HCT116 (cell line): Measurements from ENCODE around the gene TNNI2. TPM values are rescaled to one million over a fixed set of nuclear protein-coding genes. Genes with fewer than 3 reads are reported as not detected.

Source experiments
- ATAC-seq: fragments of 200-7000 bp; cut with Tn5 transposase; 2 replicates; pipeline ENCODE4 v1.9.1; 2020; ENCODE audit warnings: mild to moderate bottlenecking, moderate library complexity
- BruUV-seq: library from RNA; stranded (reverse); fragments of 400-500 nt; replicated peaks from 2 replicates; lab custom pipeline; 2021; lab: Mats Ljungman, UMichigan
- CTCF ChIA-PET: fragments of 300-600 bp; sonication (Branson Sonifier 250); formaldehyde crosslinking; loops from one replicate; lab custom pipeline; 2021; ENCODE audit warnings: antibody characterized with exemption; lab: Charles Lee
- POLR2A ChIA-PET: fragments of 300-600, 350-600 bp; sonication (Branson Sonifier 250); formaldehyde crosslinking; loops from one replicate; lab custom pipeline; 2021; ENCODE audit warnings: antibody characterized with exemption; lab: Charles Lee
- RAD21 ChIA-PET, 2 experiments: fragments of 300-600 bp; sonication (Branson Sonifier 250); formaldehyde crosslinking; loops; one replicate each; lab custom pipeline; 2023; ENCODE audit warnings: low total read pairs in 2 of 2; ENCODE audit not compliant: uncharacterized antibody in 2 of 2, unreplicated experiment in 2 of 2, low non-redundant PET in 1 of 2; lab: Charles Lee
- DNase-seq: peaks from one replicate; pipeline ENCODE4 v3.0.0-alpha.2; 2010; ENCODE audit warnings: low read depth, low spot score
- H2AFZ ChIP-seq: fragments of 200-600 bp; shearing (Covaris generic), sonication (generic); 2 replicates; pipeline ENCODE4 v1.6.1; 2017; ENCODE audit warnings: low read depth, mixed run types, mixed read lengths, antibody characterized with exemption, low read length; ENCODE audit not compliant: poor library complexity, severe bottlenecking
- H3K27ac ChIP-seq: 2 replicates; pipeline ENCODE4 v1.5.1; 2012; ENCODE audit warnings: low read depth, low read length
- H3K27me3 ChIP-seq: fragments of 200-600 bp; sonication (generic); 2 replicates; pipeline ENCODE4 v1.6.1; 2016; ENCODE audit warnings: mixed run types, low read length, mixed read lengths; ENCODE audit not compliant: insufficient read depth
- H3K36me3 ChIP-seq, 2 experiments: fragments of 200-500 bp in 1 of 2; fragments of 200-600 bp in 1 of 2; sonication (Bioruptor generic) in 1 of 2; sonication (generic) in 1 of 2; 2 replicates each; pipeline versions ENCODE4 v1.5.1 to v1.6.1; 2014 to 2016; ENCODE audit warnings: low read length in 2 of 2, inconsistent platforms in 1 of 2, mixed read lengths in 1 of 2, mixed run types in 1 of 2; ENCODE audit not compliant: insufficient read depth in 2 of 2, control insufficient read depth in 1 of 2
- H3K4me1 ChIP-seq, 2 experiments: fragments of 200-600 bp in 1 of 2; sonication (generic) in 1 of 2; 2 replicates each; pipeline versions ENCODE4 v1.5.1 to v1.6.1; 2012 to 2017; ENCODE audit warnings: low read length in 2 of 2, inconsistent platforms in 1 of 2, mild to moderate bottlenecking in 1 of 2, mixed read lengths in 1 of 2, mixed run types in 1 of 2, moderate library complexity in 1 of 2; ENCODE audit not compliant: insufficient read depth in 2 of 2, control insufficient read depth in 1 of 2
- H3K4me2 ChIP-seq: fragments of 200-600 bp; sonication (generic); 2 replicates; pipeline ENCODE4 v1.6.1; 2017; ENCODE audit warnings: mixed run types, low read length, mixed read lengths
- H3K4me3 ChIP-seq, 2 experiments: fragments of 200-600 bp in 1 of 2; sonication (generic) in 1 of 2; replicated peaks in 1 of 2; 2 replicates each; pipeline ENCODE4 v1.5.1; 2011 to 2016; ENCODE audit warnings: low read length in 2 of 2, control low read depth in 1 of 2, low read depth in 1 of 2, mild to moderate bottlenecking in 1 of 2, mixed read lengths in 1 of 2, mixed run types in 1 of 2
- H3K79me2 ChIP-seq: fragments of 200-600 bp; sonication (generic); 2 replicates; pipeline ENCODE4 v1.6.1; 2017; ENCODE audit warnings: mild to moderate bottlenecking, mixed run types, low read length, moderate library complexity, mixed read lengths; ENCODE audit not compliant: insufficient read depth
- H3K9ac ChIP-seq: fragments of 200-600 bp; sonication (generic); 2 replicates; pipeline ENCODE4 v1.6.1; 2016; ENCODE audit warnings: low read length, mixed read lengths
- H3K9me2 ChIP-seq: fragments of 200-600 bp; sonication (generic), shearing (Covaris generic); 2 replicates; pipeline ENCODE4 v1.6.1; 2017; ENCODE audit warnings: mixed run types, mild to moderate bottlenecking, moderate library complexity; ENCODE audit not compliant: insufficient read depth
- H3K9me3 ChIP-seq, 2 experiments: fragments of 200-500 bp in 1 of 2; fragments of 200-600 bp in 1 of 2; sonication (Bioruptor generic) in 1 of 2; sonication (generic) in 1 of 2; 2 replicates each; pipeline ENCODE4 v1.6.1; 2014 to 2017; ENCODE audit warnings: low read length in 2 of 2, mixed read lengths in 2 of 2, inconsistent platforms in 1 of 2, low read depth in 1 of 2, mild to moderate bottlenecking in 1 of 2, mixed run types in 1 of 2, moderate library complexity in 1 of 2; ENCODE audit not compliant: control insufficient read depth in 1 of 2, insufficient read depth in 1 of 2
- H4K20me1 ChIP-seq: fragments of 200-600 bp; sonication (generic), shearing (Covaris generic); 2 replicates; pipeline ENCODE4 v1.6.1; 2017; ENCODE audit warnings: mixed run types, mild to moderate bottlenecking, moderate library complexity; ENCODE audit not compliant: insufficient read depth
- EZH2phosphoT487 ChIP-seq: fragments of 200-600 bp; IDR thresholded peaks from 2 replicates; pipeline ENCODE4 v1.6.1; 2018; ENCODE audit warnings: antibody characterized with exemption, borderline replicate concordance
- FOSL1 ChIP-seq: IDR thresholded peaks from 2 replicates; pipeline ENCODE4 v1.6.1; 2012; ENCODE audit warnings: low read depth
- JUND ChIP-seq: IDR thresholded peaks from 2 replicates; pipeline ENCODE4 v1.6.1; 2012
- RAD21 ChIP-seq: IDR thresholded peaks from 2 replicates; pipeline ENCODE4 v1.6.1; 2012; ENCODE audit warnings: low read depth, mild to moderate bottlenecking
- SIN3A ChIP-seq: IDR thresholded peaks from 2 replicates; pipeline ENCODE4 v1.6.1; 2012; ENCODE audit warnings: low read depth
- SP1 ChIP-seq: IDR thresholded peaks from 2 replicates; pipeline ENCODE4 v1.6.1; 2012; ENCODE audit warnings: low read depth
- TCF7L2 ChIP-seq: IDR thresholded peaks from 2 replicates; pipeline ENCODE4 v1.7.0; 2011; ENCODE audit warnings: borderline replicate concordance, inconsistent platforms; ENCODE audit not compliant: insufficient read depth, insufficient read length; ENCODE audit errors: extremely low read depth
- ZBTB33 ChIP-seq: IDR thresholded peaks from 2 replicates; pipeline ENCODE4 v1.6.1; 2011; ENCODE audit warnings: mild to moderate bottlenecking, low read length, moderate library complexity; ENCODE audit not compliant: insufficient replicate concordance; ENCODE audit errors: extremely low read depth
- ZFX ChIP-seq: fragments of 450-650 bp; IDR thresholded peaks from 2 replicates; pipeline ENCODE4 v1.6.1; 2017
- intact Hi-C: fragments of 100-400 bp; cut with micrococcal nuclease; formaldehyde crosslinking; loops from 2 replicates; pipeline ENCODE4 v1.10.0; 2022
- total RNA-seq: library from RNA; stranded (reverse); gene quantifications from one replicate; pipeline ENCODE4 v1.2.1, GENCODE V29; 2021; ENCODE audit not compliant: unreplicated experiment

Gene TNNI2
- total RNA-seq, 1 experiment from 2014 or later, result not detected

GRCh38 chr11:1797391-1798125 is 41.2 kb upstream of the TNNI2 start:
- POLR2A ChIA-PET, result no interaction called here
- no TSS peak for BruUV-seq
- no peak for ATAC-seq

More at GRCh38 chr11:1797391-1798125, 41.2 kb upstream of the TNNI2 start:
- Histone ChIP-seq H3K27me3 (no peaks in the 10 kb centered on the region; the same call in 1 of the 2 replicates), H3K4me1 (no peaks in the 10 kb centered on the region), H3K4me3 (no peak overlapping the region), H3K9ac (no peak overlapping the region), H3K27ac (no peak overlapping the region), H3K9me3 (no peaks in the 10 kb centered on the region), H3K36me3 (no peaks in the 10 kb centered on the region), H3K79me2 (no peaks in the 10 kb centered on the region), H3K9me2 (no peaks in the 10 kb centered on the region), H2AFZ (no peak overlapping the region), H3K4me2 (no peak overlapping the region), H4K20me1 (no peaks in the 10 kb centered on the region)
- ChIA-PET RAD21 (no interaction called here), CTCF (interaction anchor here (0.8 kb wide), 1 partner anchor 35 kb away, joined by 4 read pairs; no protein-coding TSS in a partner anchor)
- no peak for DNase-seq
- no peak for TF ChIP-seq RAD21
- no peak for TF ChIP-seq ZBTB33
- no peak for TF ChIP-seq JUND
- TF ChIP-seq ZFX, result no peak
- TF ChIP-seq SIN3A, result no peak
- no peak for TF ChIP-seq FOSL1
- no peak for TF ChIP-seq EZH2phosphoT487
- TF ChIP-seq TCF7L2, result no peak
- TF ChIP-seq SP1, result no peak
- intact Hi-C loops, result no loop called here
